WI38 (cell line): ENCODE data around the gene RAB6B.

Source experiments
- H3K4me3 ChIP-seq: 2 replicates; pipeline ENCODE4 v1.5.1; 2011; ENCODE audit warnings: low read depth, mild to moderate bottlenecking, control low read depth, low read length
- TF ChIP-seq, protein P1 (sequence below): IDR thresholded peaks from 2 replicates; pipeline ENCODE4 v1.5.1; 2012; ENCODE audit warnings: low read depth, mild to moderate bottlenecking, control low read depth, low read length

The RAB6B gene

DNA sequence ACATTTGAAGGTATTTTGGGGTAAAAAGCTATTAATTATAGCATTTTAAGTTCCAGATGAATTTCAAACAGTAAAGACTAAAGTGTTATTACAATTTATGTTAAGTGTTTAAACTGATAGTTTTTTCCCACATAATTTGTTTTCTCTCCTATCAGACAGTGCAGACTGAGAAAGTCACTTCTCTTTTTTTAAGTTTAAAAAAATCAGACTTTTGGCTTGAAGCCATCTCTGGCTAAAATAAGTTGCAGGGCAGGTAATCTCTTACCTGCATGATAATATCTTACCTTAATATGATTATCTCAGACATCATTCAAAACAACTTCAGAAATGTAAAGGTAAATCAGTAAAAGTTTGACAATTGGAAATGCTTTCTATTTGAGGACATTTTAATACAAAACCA, 21.5 kb upstream of the RAB6B start:
- H3K4me3 ChIP-seq, result no peak overlapping the region
- TF ChIP-seq, protein P1, sequence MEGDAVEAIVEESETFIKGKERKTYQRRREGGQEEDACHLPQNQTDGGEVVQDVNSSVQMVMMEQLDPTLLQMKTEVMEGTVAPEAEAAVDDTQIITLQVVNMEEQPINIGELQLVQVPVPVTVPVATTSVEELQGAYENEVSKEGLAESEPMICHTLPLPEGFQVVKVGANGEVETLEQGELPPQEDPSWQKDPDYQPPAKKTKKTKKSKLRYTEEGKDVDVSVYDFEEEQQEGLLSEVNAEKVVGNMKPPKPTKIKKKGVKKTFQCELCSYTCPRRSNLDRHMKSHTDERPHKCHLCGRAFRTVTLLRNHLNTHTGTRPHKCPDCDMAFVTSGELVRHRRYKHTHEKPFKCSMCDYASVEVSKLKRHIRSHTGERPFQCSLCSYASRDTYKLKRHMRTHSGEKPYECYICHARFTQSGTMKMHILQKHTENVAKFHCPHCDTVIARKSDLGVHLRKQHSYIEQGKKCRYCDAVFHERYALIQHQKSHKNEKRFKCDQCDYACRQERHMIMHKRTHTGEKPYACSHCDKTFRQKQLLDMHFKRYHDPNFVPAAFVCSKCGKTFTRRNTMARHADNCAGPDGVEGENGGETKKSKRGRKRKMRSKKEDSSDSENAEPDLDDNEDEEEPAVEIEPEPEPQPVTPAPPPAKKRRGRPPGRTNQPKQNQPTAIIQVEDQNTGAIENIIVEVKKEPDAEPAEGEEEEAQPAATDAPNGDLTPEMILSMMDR, result no peak

DNA sequence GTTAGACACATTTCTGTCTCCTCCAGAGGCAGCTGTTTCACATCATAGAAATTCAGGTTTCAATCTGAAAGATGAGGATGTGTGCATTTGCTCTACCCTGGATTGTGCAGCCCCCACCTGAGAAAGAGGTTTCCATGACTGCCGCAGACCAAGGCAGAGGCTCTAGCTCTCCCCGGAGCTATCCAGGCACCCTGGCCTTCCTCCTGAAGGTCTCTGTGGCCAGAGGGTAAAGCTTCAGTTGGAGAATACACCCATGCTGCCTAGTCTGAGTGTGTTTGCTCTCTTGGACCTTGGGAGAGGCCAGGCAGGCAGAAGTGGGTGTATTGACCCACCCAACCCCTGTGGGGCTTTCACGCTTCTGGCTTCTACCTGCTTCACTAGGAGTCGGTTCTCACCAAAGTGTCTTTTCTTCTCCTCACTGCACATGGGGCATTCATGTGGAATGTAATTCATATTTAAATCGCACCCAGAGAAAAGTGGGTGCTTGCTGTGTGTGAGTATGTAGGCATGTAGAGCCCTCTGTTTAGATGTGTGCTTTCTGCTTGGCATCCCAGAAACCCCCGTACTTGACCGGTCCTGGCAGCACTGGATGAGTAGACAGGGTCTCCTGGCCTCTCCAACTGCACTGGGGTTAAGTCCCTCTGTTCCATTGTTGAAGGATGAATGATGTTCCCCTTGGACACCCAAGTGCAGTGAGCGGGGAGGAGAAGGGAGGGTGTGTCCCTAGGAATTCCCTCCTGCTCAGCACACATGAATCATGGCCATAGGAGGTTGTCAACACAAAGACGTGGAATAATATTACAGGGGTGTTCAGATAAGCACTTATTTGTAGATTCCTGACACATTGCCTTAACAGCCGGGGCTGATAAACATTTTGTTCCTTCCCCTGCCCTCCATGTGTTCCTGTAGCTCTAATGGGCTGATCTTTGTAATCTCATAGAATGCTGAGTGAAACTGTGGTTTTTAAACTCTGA, 20.3 kb upstream of the RAB6B start:
- TF ChIP-seq, protein P1, result no peak
- H3K4me3 ChIP-seq, result no peak overlapping the region

DNA sequence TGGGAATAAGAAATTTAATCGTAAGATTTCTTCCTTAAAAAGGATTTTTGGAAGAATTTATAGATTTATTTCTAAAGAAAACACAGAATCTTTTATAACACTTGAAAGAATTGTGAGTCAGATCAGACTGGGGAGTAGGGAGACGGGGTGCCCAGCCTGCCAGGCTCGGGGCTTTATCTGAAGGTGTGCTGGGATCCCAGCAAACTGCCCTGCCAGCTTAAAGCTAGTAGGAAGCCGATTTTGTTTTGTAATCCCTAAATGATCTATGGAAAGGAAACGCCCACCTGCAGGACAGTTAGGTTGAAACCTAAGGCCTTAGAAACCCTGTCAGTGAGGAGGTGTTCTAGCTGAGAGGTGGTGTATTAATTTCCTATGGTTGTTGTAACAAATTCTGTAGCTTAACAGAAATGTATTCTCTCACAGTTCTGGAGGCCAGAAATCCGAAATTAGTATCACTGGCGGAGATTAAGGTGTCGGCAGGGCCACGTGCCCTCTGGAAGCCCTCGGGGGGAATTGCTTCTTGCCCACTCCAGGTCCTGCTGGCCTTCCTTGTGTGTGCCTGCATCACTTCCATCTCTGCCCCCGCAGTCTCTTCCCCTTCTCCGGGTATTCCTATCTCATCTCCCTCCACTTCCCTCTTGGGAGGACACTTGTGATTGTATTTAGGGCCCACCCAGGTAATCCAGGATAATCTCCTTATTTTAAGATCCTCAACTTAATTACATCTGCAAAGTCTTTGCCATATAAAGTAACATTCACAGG, 19.3 kb upstream of the RAB6B start:
- TF ChIP-seq, protein P1, result no peak
- H3K4me3 ChIP-seq, result no peak overlapping the region

DNA sequence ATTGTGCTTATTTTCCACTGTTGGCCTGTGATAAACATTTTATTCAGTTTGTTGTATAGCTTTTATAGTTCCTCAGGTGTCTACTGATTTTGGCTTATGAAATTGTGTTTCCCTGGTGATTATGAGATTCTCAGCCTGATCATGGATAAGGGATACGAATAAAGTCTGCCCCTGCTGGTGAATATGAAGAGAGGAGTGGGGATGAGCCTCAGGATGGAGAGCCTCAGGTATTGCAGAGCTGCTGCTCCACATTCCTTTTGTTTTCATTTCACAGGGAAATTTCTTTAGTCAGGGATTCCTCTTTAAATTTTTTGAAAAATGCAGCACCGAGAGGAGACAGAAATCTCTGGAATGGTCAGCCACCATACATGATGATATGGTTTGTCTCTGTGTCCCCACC, 14.7 kb upstream of the RAB6B start:
- H3K4me3 ChIP-seq, result no peak overlapping the region
- TF ChIP-seq, protein P1, result no peak

DNA sequence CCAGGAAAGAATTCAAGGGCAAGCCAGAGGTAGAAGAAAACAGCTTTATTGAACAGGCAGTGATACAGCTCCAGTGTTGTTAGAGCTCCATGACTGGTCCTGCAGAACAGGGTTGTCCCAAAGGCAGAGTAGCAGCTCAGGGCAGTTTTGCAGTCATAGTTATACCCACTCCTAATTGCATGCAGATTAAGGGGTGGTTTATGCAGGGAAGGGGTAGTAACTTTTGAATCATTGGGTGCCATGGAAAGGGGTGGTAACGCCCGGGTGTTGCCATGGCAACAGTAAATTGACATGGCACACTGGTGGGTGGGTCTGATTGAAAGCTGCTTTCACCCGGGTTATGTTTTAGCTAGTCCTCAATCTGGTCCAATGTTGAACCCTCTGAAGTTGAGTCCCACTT, 9.7 kb upstream of the RAB6B start:
- TF ChIP-seq, protein P1, result no peak
- no peak overlapping the region for H3K4me3 ChIP-seq

DNA sequence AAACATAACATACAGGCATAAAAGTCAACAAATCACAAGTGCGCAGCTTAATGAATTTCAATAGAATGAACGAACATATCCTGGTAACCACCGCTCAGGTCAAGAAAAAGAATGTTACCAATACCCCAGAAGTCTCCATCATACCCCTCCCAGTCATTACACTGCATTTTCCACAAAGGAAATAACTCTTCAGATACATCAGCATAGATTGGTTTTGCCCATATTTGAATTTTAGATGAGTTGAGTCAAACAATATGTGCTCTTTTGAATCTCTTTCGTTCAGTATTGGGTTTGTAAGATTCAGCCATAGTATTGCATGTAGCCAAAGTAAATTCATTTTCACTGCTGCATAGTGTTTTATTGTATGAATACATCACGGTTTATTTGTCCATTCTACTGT, 6.2 kb upstream of the RAB6B start:
- no peak overlapping the region for H3K4me3 ChIP-seq
- TF ChIP-seq, protein P1, result no peak

DNA sequence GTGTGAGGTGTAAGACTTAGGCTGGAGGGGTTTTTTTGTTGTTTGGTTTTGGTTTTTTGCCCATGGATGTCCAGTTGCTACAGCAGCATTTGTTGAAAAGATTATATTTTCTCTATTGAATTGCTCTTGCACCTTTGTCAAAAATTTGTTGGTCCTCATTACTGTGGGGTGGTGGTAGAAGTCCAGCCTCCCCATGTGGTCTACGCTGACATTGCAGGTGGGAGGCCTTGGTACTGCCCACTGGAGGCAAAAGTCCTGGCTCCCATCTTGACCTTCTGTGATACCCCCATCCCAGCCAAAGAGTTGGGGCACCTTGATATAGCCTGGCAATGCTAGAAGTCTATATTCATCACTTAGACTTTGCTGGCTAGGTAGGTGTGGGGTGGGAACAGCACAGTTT, 5.4 kb upstream of the RAB6B start:
- TF ChIP-seq, protein P1, result peak; percentile 15; the same call in 1 of the 2 replicates
- no peak overlapping the region for H3K4me3 ChIP-seq
